Upper lobe of left lung (tissue), 4 donors: ENCODE measurements around the gene COQ7.

Source experiments
- EP300 ChIP-seq, 4 donors: sonication (generic); formaldehyde crosslinking; IDR thresholded peaks; one replicate each; pipeline ENCODE4 v1.5.1; 2017; ENCODE audit warnings: antibody characterized with exemption in 4 of 4, control low read depth in 2 of 4
- POLR2AphosphoS5 ChIP-seq, 2 donors: sonication (generic); formaldehyde crosslinking; IDR thresholded peaks; one replicate each; pipeline ENCODE4 v1.5.1; 2017; ENCODE audit warnings: antibody characterized with exemption in 2 of 2
- TF ChIP-seq, protein P1 (sequence below), 6 experiments: fragments of 450-650 bp in 4 of 6; fragments of 200-600 bp in 2 of 6; sonication (generic) in 2 of 6; IDR thresholded peaks; one replicate each; pipeline ENCODE4 v1.5.1; 2016 to 2019; ENCODE audit warnings: antibody characterized with exemption in 6 of 6

DNA sequence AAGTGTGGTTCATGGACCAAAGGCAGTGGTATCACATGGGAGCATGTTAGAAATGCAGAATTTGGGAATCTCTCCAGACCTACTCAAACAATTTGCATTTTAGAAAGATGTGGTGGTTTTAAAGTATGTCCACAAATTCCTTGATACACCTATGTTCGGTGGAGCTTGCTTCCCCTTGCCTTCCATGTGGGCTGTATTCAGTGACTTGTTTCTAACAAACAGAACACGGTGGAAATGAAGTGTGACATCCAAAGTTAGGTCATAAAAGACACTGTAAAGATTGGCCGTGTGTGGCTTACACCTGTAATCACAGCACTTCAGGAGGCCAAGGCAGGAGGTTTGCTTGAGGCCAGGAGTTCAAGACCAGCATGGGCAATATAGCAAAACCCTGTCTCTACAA is 16.7 kb downstream of the COQ7 start:
- TF ChIP-seq POLR2AphosphoS5 (IDR thresholded peaks at IDR 0.05) (no peak), EP300 (IDR thresholded peaks at IDR 0.05) (no peak)
- TF ChIP-seq, protein P1, sequence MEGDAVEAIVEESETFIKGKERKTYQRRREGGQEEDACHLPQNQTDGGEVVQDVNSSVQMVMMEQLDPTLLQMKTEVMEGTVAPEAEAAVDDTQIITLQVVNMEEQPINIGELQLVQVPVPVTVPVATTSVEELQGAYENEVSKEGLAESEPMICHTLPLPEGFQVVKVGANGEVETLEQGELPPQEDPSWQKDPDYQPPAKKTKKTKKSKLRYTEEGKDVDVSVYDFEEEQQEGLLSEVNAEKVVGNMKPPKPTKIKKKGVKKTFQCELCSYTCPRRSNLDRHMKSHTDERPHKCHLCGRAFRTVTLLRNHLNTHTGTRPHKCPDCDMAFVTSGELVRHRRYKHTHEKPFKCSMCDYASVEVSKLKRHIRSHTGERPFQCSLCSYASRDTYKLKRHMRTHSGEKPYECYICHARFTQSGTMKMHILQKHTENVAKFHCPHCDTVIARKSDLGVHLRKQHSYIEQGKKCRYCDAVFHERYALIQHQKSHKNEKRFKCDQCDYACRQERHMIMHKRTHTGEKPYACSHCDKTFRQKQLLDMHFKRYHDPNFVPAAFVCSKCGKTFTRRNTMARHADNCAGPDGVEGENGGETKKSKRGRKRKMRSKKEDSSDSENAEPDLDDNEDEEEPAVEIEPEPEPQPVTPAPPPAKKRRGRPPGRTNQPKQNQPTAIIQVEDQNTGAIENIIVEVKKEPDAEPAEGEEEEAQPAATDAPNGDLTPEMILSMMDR (IDR thresholded peaks at IDR 0.05): no peak
